Stimulated activated CD4-positive, alpha-beta T cell treated with anti-CD3 and anti-CD28 coated beads, Interleukin-4, amount 100 ng/mL, for 1 hour (primary cell): Measurements from ENCODE around the gene ARHGAP24.
"Not testable (repeated sequence)": the region's sequence is repeated elsewhere in the genome, so short reads cannot be mapped to it uniquely, and the experiment has no call there.

Experiments used
- DNase-seq: peaks from one replicate; pipeline ENCODE4 v3.0.0-alpha.2; 2020

The ARHGAP24 gene

GRCh38 chr4:85486425-85487086 is 11.6 kb downstream of the ARHGAP24 start:
- no peak for DNase-seq

GRCh38 chr4:85488416-85488815 is 13.5 kb downstream of the ARHGAP24 start:
- DNase-seq: no peak

- DNase-seq: no peak
Measured at GRCh38 chr4:85489273-85489981, 14.5 kb downstream of the ARHGAP24 start.

GRCh38 chr4:85491527-85491926 is 16.6 kb downstream of the ARHGAP24 start:
- DNase-seq: no peak

- no peak for DNase-seq
Measured at GRCh38 chr4:85492336-85492735, 17.4 kb downstream of the ARHGAP24 start.

- no peak for DNase-seq
Measured at GRCh38 chr4:85495621-85496020, 20.7 kb downstream of the ARHGAP24 start.

GRCh38 chr4:85496126-85496849 is 21.3 kb downstream of the ARHGAP24 start:
- no peak for DNase-seq

GRCh38 chr4:85496933-85497332 is 22.0 kb downstream of the ARHGAP24 start:
- DNase-seq: no peak

GRCh38 chr4:85498068-85498733 is 23.3 kb downstream of the ARHGAP24 start:
- no peak for DNase-seq

GRCh38 chr4:85499573-85499972 is 24.6 kb downstream of the ARHGAP24 start:
- no peak for DNase-seq

GRCh38 chr4:85500110-85500867 is 25.3 kb downstream of the ARHGAP24 start:
- no peak for DNase-seq

- not testable (repeated sequence) for DNase-seq
Measured at GRCh38 chr4:85501145-85501544, 26.2 kb downstream of the ARHGAP24 start.

GRCh38 chr4:85508654-85509053 is 33.7 kb downstream of the ARHGAP24 start:
- DNase-seq: no peak

GRCh38 chr4:85509882-85510631 is 35.1 kb downstream of the ARHGAP24 start:
- DNase-seq: no peak

- DNase-seq: no peak
Measured at GRCh38 chr4:85510632-85510984, 35.7 kb downstream of the ARHGAP24 start.

GRCh38 chr4:85512446-85513205 is 37.7 kb downstream of the ARHGAP24 start:
- no peak for DNase-seq

GRCh38 chr4:85514117-85514516 is 39.2 kb downstream of the ARHGAP24 start:
- no peak for DNase-seq

- no peak for DNase-seq
Measured at GRCh38 chr4:85514783-85515182, 39.8 kb downstream of the ARHGAP24 start.

- DNase-seq: no peak
Measured at GRCh38 chr4:85515701-85516100, 40.8 kb downstream of the ARHGAP24 start.

GRCh38 chr4:85518526-85518925 is 43.6 kb downstream of the ARHGAP24 start:
- DNase-seq: not testable (repeated sequence)
